Left colon (tissue), 2 donors: ENCODE results near the gene FRAS1. TPM values are rescaled to one million over a fixed set of nuclear protein-coding genes. Genes with fewer than 3 reads are reported as not detected.

Experiments
- ATAC-seq: fragments of 200-7000 bp; cut with Tn5 transposase; one replicate; pipeline ENCODE4 v1.9.1; 2020; ENCODE audit warnings: mild to moderate bottlenecking, moderate library complexity
- DNase-seq, 2 donors: peaks; one replicate each; pipeline ENCODE4 v3.0.0-alpha.2; 2020
- intact Hi-C, 2 donors: fragments of 100-400 bp; cut with DNase I in 1 of 2; cut with micrococcal nuclease in 1 of 2; formaldehyde crosslinking; loops; one replicate each; pipeline versions ENCODE4 v1.11.2 to v1.14.0; 2022; cut with DNase I, micrococcal nuclease
- total RNA-seq, 2 donors: library from RNA; stranded (reverse); fragmentation: NEBNext Ultra II Directional; extraction: Animal tissue kit (Norgen Biotek cat#: 25700); gene quantifications; one replicate each; pipeline ENCODE4 v1.2.1, GENCODE V29; 2021
- donor health status: DM: no; HTN: no; CAD: no.
- donor health status: DM: yes; HTN: yes; CAD: no.

Gene FRAS1
- total RNA-seq, 2 donors from 2014 or later, result 1.3 to 1.8 TPM

DNA sequence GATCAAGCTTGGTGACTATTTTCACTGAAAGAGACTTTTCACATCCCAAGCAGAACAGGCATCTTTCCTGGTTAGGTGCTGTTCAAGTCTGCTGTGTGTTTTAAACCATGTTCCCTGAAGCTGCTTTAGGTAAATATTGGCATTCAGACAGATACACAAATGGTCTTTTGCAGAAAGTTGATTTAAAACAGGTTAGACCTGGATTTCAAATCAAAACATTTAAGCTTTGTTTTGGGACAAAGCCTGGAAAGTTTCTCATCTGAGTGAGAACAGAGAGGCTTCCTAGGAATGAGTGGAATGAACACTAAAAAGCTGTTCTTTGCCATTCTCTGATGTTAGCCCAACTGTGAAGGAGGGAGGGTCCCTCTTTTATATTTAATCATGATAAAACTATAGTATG, 504.6 kb downstream of the FRAS1 start:
- DNase-seq (no peak), ATAC-seq (peak; percentile 61)
- intact Hi-C loops, result no loop called here

DNA sequence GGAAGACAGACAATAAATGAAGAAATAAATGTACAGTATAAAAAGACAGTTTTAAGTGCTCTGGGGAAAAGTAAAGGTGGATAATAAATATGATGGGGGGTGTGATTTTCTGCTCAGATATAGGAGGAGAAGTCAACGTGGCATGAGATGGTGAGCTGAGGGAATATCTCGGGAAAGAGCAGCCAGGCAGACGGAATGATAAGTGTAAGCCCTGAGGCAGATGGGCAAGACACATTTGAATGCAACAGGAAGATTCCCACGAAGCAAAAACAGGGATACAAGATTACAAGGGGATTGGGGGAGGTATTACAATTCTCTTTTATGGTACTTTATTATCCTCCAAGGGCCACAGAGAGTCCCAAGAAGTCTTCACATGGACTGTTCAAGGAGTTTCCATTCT, 505.6 kb downstream of the FRAS1 start:
- ATAC-seq, result no peak
- intact Hi-C loops, result no loop called here

DNA sequence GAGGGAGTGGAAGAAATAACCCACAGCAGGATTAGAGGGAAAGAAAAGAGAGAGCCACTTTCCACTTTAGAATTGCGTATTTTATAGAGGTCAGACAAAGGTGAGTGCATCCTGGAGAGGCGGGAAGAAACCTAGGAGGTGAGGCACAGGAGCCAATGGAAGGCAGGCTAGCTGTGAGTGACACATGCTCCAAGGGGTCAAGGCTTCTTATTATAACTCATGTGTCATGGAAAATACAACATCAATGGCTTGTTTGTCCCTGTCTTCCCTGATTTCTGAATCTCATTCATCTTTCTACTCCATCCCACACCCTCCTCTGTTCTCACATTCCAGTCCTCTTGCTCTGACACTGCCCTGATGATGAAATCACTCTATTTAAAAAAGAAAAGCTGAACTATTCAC, 508.8 kb downstream of the FRAS1 start:
- DNase-seq (no peak), ATAC-seq (peak; percentile 21)
- intact Hi-C loops, result no loop called here

More for the DNA sequence above, 505.6 kb downstream of the FRAS1 start:
- DNase-seq, result no peak

DNA sequence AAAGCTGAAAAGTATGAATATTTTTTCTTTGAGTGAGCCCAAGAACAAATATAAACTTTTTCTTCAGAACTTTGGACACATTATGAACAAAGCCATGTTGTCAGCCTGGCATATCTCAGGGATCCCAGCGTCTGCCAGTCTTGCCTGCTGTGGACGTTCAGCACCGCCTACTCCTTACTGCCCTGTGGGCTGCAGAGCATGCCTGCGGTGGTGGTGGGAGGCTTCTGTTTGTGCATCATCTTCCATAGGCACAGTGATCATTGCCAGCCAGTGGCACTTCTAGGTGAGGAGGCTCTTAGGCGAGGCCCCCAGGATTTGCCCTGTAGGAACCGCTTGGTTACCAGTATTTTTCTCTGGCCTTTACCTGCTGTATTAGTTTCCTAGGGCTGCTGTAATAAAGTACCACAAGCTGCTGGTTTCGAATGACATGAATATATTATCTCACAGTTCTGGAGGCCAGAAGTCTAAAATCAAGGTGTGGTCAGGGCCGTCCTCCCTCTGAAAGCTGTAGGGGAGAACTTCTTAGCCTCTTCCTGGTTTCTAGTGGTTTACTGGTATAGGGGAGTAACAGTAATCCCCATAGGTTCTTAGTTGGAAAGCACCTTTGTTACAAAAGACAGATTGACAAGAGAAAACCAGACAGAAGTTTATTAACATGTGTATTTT, 509.8 kb downstream of the FRAS1 start:
- DNase-seq (no peak), ATAC-seq (peak; percentile 57)
- intact Hi-C loops, result no loop called here

DNA sequence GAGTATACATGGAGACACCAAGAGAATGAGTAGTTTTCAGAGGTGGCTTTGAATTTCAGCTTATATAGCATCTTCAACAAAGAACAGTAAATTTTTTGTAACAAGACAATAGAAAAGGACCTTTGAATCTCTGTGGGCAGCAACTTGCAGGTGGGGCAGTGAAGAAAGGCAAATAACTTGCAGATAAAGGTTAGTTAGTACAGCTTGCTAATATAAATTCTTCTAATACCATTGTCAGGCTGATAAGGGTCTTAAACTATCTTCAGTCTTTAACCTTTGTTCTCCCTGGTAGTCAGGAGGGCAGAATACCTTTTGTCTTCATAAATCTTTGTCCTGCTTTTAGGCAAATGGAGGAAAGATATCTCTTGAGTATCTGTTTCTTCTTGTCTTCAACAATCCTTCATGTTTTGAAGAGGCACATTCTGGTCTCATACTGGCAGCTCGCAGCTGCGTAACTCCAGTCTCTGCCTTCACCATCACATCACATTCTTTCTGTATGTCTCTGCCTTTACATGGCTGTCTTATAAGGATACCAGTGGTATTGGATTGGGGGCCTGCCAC, 510.5 kb downstream of the FRAS1 start:
- DNase-seq (no peak), ATAC-seq (peak; percentile 30)
- intact Hi-C loops, result no loop called here

DNA sequence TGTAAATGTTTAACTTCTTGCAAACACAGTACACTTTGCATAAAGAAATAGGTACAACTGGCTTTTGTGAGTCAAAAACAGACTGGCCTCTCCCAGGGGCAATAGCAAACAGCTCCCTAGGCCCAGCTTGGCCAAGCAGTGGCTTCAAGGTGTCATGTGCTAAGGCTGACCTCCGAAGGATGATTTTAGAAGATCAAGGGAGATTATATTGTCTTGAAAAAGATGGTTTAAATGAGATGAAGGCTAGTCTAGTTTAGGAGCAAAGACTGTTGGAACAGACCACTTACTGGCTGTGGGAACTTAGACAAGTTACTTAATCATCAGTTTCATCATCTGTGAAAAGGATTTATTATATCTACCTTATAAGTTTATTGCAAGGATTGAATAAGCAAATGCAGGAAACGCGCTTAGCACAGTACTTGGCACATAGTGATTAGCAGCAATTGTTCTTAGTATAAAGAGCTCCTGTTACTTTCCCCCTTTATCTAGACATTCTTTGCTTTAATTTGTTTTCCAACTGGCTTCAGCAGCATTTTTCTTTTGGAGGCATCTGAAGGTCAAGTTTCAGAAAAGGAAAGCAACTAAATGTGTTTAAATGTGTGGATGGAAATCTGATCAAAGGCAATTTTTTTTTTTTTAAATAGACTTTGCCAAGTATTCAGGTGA, 511.6 kb downstream of the FRAS1 start:
- ATAC-seq, result peak; percentile 19
- intact Hi-C loops, result no loop called here

DNA sequence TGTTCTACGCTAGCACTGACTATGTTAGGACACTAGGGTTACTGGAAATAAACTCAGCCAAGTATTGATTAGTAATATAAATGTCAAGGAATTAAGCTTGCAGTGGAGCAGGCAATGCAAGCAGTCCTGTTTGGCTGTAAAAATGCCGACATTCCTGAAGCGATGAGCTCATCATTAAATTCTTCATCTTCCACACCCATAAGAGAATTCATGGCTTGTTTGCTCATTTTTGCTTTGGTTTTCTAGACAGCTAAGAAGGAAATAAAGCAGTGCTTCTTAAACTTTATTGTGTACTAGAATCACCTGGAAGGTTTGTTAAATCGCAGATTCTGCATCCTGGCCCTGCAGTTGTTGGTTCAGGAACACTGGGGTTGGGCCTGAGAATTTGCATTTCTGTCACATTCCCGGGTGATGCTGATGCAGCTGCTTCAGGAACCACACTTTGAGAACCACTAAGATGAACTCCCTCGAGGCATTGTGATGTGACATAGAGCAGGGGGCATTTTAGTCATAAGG, 512.2 kb downstream of the FRAS1 start:
- ATAC-seq, result no peak
- intact Hi-C loops, result no loop called here
- DNase-seq, result no peak

More for the DNA sequence above, 511.6 kb downstream of the FRAS1 start:
- no peak for DNase-seq

DNA sequence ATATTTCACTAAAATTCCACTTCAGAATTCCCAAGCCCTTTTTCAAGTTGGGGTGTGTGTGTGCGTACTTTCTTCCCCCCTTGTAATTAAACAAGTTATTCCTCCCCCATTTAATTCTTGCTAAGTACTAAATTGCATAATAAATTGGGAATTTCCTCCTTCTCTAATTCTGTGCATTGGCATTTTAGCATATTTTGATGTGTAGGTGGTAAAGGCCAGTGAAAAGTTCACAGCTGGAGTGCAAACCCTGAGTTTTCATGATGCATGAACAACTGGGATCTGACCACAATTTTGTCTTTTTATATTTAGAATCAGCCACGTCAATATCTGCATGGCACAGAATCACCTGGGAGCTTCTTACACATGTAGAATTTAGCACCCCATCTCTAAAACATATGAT, 513.0 kb downstream of the FRAS1 start:
- DNase-seq, result no peak
- intact Hi-C loops, result no loop called here
- no peak for ATAC-seq

DNA sequence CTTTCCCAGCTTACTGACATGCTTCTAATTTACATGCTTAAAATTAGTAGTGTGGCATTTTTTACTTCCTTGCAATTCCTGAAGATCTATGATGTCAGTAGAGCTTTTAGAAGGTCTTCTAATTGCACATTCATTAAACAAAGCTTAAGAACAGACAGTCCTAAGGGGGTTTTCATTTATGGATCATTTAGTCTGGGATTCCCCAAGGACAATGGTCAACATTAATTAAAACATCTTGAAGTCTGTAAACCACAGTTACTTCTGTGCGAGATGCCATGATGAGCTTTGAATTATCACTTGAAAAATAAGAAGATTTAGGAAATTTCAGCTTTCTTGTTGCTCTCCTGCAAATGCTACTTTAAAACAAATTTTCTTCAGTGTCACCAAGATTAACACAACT, 514.7 kb downstream of the FRAS1 start:
- intact Hi-C loops, result no loop called here
- no peak for DNase-seq
- ATAC-seq, result no peak

DNA sequence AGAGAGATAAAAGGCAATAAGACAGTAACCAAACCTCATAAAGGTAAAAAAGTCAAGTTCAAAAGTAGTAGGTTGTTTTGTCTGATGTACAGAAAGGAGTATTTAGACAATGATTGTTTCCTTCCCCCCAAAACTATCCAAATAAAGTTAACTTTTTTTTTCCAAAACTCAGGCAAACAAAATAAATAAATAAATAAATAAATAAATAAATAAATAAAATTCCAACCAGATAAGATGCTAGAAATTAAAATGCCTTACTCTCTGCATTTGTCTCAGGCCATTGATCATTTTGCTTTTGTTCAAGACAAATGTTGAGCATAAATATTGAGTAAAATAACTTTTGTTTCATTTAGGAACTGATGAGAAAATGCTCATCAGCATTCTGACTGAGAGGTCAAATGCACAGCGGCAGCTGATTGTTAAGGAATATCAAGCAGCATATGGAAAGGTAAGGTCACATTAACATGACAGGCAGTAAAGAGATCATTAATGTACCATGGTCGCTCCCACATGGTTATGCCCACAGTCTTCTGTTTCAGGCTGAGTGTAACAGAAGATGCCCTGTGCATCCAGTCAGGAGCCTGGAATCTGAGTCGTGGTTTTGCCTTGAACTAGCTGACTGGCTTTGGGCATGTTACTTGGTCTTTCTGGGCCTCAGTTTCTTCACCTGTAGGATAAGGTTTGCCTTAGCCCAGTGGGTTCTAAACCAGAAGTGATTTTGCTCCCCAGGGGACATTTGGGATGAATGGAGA, 521.7 kb downstream of the FRAS1 start:
- intact Hi-C loops, result no loop called here
- no peak for ATAC-seq

DNA sequence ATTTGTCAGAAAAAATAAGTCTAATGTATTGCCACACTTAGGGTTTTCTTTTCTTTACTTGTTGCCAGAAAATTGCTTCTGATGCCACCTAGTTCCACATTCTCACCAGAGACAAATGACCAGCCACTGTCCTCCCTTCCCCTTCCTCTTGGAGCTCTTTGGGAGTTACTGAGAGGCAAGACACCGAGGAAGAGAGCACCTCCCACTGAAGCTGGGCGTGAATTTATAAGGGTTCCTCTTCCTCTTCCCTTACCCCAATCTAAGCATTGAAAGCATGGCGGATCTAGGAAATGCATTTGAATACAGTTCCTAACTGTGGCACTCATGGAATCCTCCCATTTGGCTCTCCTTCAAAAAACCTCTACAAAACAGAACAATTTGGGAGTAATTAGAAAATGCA, 524.5 kb downstream of the FRAS1 start:
- DNase-seq (no peak), ATAC-seq (no peak)
- intact Hi-C loops, result no loop called here

More for the DNA sequence above, 521.7 kb downstream of the FRAS1 start:
- DNase-seq, result no peak

DNA sequence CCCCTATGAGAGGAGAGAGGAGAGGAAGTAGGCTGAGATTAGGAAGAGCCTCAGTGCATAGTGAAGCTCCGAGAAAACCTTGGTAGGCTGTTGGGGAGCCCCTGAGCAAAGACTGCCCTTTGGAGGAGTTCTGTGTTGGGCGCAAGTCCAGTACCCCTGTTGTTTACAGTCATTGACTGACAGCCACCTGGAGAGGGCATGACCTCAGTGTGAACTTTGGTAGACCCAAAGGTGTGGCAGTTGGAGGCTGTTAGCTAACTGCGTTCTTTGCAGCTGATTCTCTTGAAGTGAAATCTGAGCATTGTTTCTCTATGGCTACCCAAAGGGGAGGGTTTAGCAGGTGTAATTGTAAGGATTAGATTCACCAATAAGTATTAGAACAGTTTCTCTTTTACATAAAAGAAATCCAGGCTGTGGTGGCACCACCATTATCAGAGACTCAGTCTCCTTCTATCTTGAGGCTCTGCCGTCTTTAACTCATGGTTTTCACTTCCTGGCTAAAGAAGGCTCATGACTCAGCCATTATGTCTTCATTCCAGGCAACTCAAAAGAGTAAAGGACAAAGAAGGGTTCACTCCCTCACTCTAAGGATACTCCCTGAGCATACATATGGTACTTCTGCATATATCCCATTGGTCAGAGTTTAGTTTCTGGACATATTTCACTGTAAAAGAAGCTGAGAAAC, 527.9 kb downstream of the FRAS1 start:
- ATAC-seq (peak; percentile 88), DNase-seq (no peak)
- intact Hi-C loops, result no loop called here

DNA sequence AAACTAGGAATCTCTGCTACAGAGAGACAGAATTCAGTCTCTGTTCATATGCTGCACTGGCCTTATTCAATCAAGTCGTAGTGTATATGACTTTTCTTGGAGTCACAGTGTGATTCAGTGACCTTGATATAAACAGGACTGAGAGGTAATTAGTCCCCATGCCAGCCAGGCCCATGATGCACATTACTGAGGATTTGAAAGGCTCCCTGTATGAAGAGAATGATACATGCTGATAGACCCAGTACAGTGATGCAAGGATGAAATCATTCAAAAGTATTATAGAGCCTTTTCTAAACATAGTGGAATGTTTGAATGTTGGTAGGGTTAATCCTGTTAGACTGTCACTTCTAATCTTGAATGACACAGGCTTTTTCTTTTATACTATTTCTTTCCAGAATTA, 528.5 kb downstream of the FRAS1 start:
- DNase-seq (no peak), ATAC-seq (peak; percentile 31)
- intact Hi-C loops, result no loop called here

DNA sequence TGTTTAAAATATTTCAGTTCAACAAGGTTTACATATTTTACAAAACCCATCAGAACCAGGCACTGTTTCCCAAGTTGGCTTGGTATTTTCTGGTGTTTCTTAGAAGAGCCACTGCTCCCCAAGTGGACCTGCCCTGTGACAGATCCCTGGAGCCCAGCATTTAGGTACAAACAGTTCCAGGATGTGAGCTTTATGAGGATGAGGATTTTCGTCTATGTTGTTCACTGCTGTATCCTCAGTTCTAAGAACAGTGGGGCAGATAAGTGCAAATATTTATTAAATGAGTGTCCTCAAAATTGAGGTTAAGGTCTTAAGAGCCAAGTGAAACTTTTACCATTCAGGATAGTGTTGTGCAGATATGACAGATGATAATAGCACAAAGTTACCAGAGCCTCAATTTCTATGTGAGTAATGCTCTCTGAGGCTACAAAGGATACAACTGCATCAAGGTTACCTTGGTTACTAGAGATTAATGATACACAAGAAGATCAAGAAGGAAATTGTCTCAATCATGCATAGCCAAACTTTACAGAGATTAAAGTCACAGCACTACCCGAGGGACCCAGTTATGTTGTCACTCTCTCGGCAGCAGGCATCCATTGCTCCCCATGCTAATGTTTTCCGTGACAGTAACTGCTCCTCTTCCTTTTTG, 531.9 kb downstream of the FRAS1 start:
- intact Hi-C loops, result no loop called here
- ATAC-seq (no peak), DNase-seq (no peak)

DNA sequence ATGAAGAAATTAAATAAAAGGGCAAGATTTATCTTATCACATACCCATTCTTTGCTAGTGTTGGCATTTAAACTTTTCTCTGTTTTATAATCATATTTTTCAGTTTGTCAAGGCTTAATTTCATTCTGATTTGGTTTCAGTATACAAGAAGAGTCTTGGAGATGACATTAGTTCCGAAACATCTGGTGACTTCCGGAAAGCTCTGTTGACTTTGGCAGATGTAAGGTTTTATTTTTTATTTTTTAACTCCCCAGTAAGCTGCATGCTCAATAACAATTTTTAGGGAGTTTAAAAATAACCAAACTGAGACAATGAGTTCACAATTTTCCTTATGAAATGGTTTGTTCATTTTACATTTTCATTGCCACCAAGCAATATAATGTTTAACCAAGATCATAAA, 534.3 kb downstream of the FRAS1 start:
- no peak for DNase-seq
- ATAC-seq, result peak; percentile 46

DNA sequence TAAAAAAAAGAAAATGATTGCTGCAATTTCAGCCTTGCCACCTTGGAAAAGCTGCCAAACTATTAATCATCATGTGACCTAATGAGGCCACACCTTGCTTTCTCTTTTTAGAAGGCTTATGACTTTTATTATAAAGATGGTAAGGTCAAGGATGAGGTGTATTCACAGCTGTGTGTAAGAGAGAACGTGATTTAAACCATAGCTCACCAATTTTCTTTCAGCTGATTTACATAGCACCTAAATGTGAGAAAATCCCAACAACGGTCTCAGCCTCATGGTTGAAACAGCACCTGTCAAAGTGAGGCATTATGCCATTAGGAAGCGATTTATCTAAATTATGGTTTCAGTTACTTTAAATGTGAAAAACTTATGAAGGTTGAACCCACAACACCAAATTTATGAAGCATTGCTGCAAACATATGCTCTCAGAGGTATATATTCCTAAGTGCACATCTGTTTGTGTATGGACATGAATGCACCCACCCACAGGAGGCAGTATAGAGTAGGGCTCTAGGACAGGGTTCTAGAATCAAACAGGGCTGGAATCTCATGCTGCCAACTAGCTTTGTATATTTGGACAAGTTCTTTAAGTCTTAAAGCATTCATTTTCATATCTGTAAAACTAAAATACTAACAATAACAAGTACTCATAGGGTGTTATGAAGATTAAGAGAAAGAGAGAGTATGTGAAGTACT, 535.1 kb downstream of the FRAS1 start:
- intact Hi-C loops, result no loop called here
- ATAC-seq, result no peak

More for the DNA sequence above, 534.3 kb downstream of the FRAS1 start:
- intact Hi-C loops, result no loop called here

More for the DNA sequence above, 535.1 kb downstream of the FRAS1 start:
- DNase-seq, result peak in 1 of 2 donors; percentile 18
